HepG2 (cell line): Measurements from ENCODE around the gene RPL23. TPM values are rescaled to one million over a fixed set of nuclear protein-coding genes. Genes with fewer than 3 reads are reported as not detected.

Experiments
- ARID3A ChIP-seq: IDR thresholded peaks from 2 replicates; pipeline ENCODE4 v1.6.1; 2012; ENCODE audit warnings: low read depth, low read length, improper control_type of control experiment
- ARID5B ChIP-seq: IDR thresholded peaks from 2 replicates; pipeline ENCODE4 v1.4.0; 2020; ENCODE audit warnings: mild to moderate bottlenecking, missing genetic modification reagents
- BCLAF1 ChIP-seq: fragments of 450-650 bp; IDR thresholded peaks from 2 replicates; pipeline ENCODE4 v1.6.1; 2017; ENCODE audit warnings: mild to moderate bottlenecking
- CBFB ChIP-seq: sonication (generic); formaldehyde crosslinking; IDR thresholded peaks from 2 replicates; pipeline ENCODE4 v1.4.0; 2020; ENCODE audit warnings: missing genetic modification reagents
- CCAR2 ChIP-seq: fragments of 200-400 bp; formaldehyde crosslinking; optimal IDR thresholded peaks from 2 replicates; pipeline ENCODE3; 2018; ENCODE audit warnings: low read depth, mild to moderate bottlenecking, low read length, moderate library complexity
- ELK4 ChIP-seq: sonication (generic); formaldehyde crosslinking; IDR thresholded peaks from 2 replicates; pipeline ENCODE4 v1.9.0; 2021; ENCODE audit warnings: missing genetic modification reagents, borderline replicate concordance
- GFI1 ChIP-seq: sonication (generic); formaldehyde crosslinking; IDR thresholded peaks from 2 replicates; pipeline ENCODE4 v1.5.0; 2020; ENCODE audit warnings: missing genetic modification reagents, mild to moderate bottlenecking, borderline replicate concordance
- IRX3 ChIP-seq: sonication (generic); formaldehyde crosslinking; IDR thresholded peaks from 2 replicates; pipeline ENCODE4 v1.8.1; 2023; ENCODE audit warnings: mild to moderate bottlenecking, low read depth, missing genetic modification reagents, borderline replicate concordance
- KDM2A ChIP-seq: sonication (generic); formaldehyde crosslinking; IDR thresholded peaks from 2 replicates; pipeline ENCODE4 v1.4.0; 2020; ENCODE audit warnings: low read depth, missing genetic modification reagents, borderline replicate concordance
- MIXL1 ChIP-seq: IDR thresholded peaks from 2 replicates; pipeline ENCODE4 v1.6.1; 2016
- PREB ChIP-seq: sonication (generic); formaldehyde crosslinking; IDR thresholded peaks from 2 replicates; pipeline ENCODE4 v1.4.0; 2020; ENCODE audit warnings: missing genetic modification reagents
- RAD21 ChIP-seq: fragments of 450-650 bp; formaldehyde crosslinking; IDR thresholded peaks from 2 replicates; pipeline ENCODE4 v1.5.0; 2020; ENCODE audit warnings: mild to moderate bottlenecking
- SRSF9 ChIP-seq: fragments of 200-400 bp; formaldehyde crosslinking; IDR thresholded peaks from 2 replicates; pipeline ENCODE4 v1.6.1; 2018; ENCODE audit warnings: borderline replicate concordance, mild to moderate bottlenecking, low read depth, low read length; ENCODE audit not compliant: insufficient read depth, poor library complexity, severe bottlenecking
- TBX3 ChIP-seq: fragments of 450-650 bp; IDR thresholded peaks from 2 replicates; pipeline ENCODE4 v1.6.1; 2017; ENCODE audit warnings: antibody characterized with exemption, mild to moderate bottlenecking, inconsistent platforms, borderline replicate concordance
- YEATS4 ChIP-seq: sonication (generic); formaldehyde crosslinking; IDR thresholded peaks from 2 replicates; pipeline ENCODE4 v1.4.0; 2020; ENCODE audit warnings: missing genetic modification reagents, borderline replicate concordance
- ZNF124 ChIP-seq: sonication (generic); formaldehyde crosslinking; IDR thresholded peaks from 2 replicates; pipeline ENCODE4 v1.4.0; 2020; ENCODE audit warnings: missing genetic modification reagents
- ZNF431 ChIP-seq: sonication (generic); formaldehyde crosslinking; IDR thresholded peaks from 2 replicates; pipeline ENCODE4 v1.9.0; 2022; ENCODE audit warnings: missing genetic modification reagents, low read depth, mild to moderate bottlenecking, borderline replicate concordance
- polyA plus RNA-seq, 8 experiments: library from polyadenylated mRNA; depleted of rRNA in 3 of 8; stranded (reverse) in 7 of 8; unstranded in 1 of 8; fragments of >200 nt; fragmentation: Illumina TruSeq in 4 of 8; extraction: Trizol in 4 of 8; gene quantifications; 2 replicates each; pipeline versions ENCODE4 v1.2.1 to v1.2.3, GENCODE V29; 2011 to 2016; ENCODE audit warnings: low read depth in 4 of 8, missing spikeins in 1 of 8, mixed read lengths in 1 of 8; ENCODE audit not compliant: insufficient read depth in 1 of 8
- total RNA-seq, 5 experiments: library from RNA; depleted of rRNA; stranded (reverse); fragments of >200 nt; fragmentation: Illumina TruSeq; extraction: Trizol; gene quantifications; 2 replicates each; pipeline ENCODE4 v1.2.3, GENCODE V29; 2016; ENCODE audit warnings: low read depth in 1 of 5

Gene RPL23
- total and polyA plus RNA-seq, 2 of the 13 experiments (the other 11 are each of a cell fraction or from before 2014, with no cell fraction given), result 2,790 to 4,860 TPM

- peak; percentile 69 for TF ChIP-seq ARID5B (CRISPR knock-in tag)
- TF ChIP-seq RAD21, result no peak
- TF ChIP-seq TBX3, result peak; percentile 30; the same call in 1 of the 2 replicates
- TF ChIP-seq ZNF431, result peak; percentile 41; the same call in 1 of the 2 replicates
- 0 out of 2 replicates have a peak, but pooled peaks have one; percentile 32 for TF ChIP-seq CBFB
- peak; percentile 68 for TF ChIP-seq CCAR2
- TF ChIP-seq ELK4, result no peak
- TF ChIP-seq IRX3 (CRISPR knock-in tag), result no peak
- TF ChIP-seq ARID3A, result no peak
- TF ChIP-seq BCLAF1, result no peak
- TF ChIP-seq SRSF9, result no peak
- TF ChIP-seq YEATS4 (CRISPR knock-in tag), result no peak
- TF ChIP-seq GFI1 (CRISPR knock-in tag), result peak; percentile 23; the same call in 1 of the 2 replicates
- 0 out of 2 replicates have a peak, but pooled peaks have one; percentile 15 for TF ChIP-seq PREB (CRISPR knock-in tag)
- peak; percentile 27; the same call in 1 of the 2 replicates for TF ChIP-seq MIXL1 (CRISPR knock-in tag)
- TF ChIP-seq ZNF124, result peak; percentile 96
- TF ChIP-seq KDM2A (CRISPR knock-in tag), result peak; percentile 91
Measured at GRCh38 chr17:38868817-38869525, 15.4 kb upstream of the RPL23 start (continued).
